ENCODE measurements around the gene ST8SIA1. TPM values are rescaled to one million over a fixed set of nuclear protein-coding genes. Genes with fewer than 3 reads are reported as not detected.

The ST8SIA1 gene
- total and polyA plus RNA-seq, 9 donors = 0.69 to 18.1 (median 4.1) TPM

DNA sequence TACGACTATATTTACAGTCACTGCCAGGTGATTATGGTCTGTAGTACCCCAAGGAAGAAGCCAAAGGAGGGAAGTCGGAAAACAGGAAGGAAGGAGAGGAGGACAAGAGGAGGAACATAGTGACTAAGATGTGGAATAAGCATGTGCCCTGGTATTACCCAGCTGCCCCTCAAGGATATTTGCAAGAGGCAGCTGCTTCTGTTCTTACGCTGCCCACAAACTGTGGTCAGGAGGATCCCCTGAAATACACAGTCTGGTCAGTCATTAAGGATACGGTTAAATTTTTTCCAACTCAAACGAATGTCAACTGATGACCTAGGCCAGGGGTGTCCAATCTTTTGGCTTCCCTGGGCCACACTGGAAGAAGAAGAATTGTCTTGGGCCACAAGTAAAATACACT is 162.0 kb downstream of the ST8SIA1 start:
- intact Hi-C loops (cut with DNase I) = no loop called here
- H3K27me3 ChIP-seq = no peaks in the 10 kb centered on the region
- no peaks in the 10 kb centered on the region for H3K36me3 ChIP-seq
- WGBS, 3 donors = 69 to 75% (median 75%) methylated on average over 5 of the region's 5 CpGs
- no peaks in the 10 kb centered on the region for H3K4me1 ChIP-seq (ENCODE audit: insufficient read depth)
- DNase-seq = no peak
- no peaks in the 10 kb centered on the region for H3K9me3 ChIP-seq
- no peak overlapping the region for H3K4me3 ChIP-seq
- no peak overlapping the region for H3K27ac ChIP-seq
- TF ChIP-seq POLR2A (IDR thresholded peaks at IDR 0.05) (no peak), EP300 (IDR thresholded peaks at IDR 0.05) (no peak)
- TF ChIP-seq, protein P1, sequence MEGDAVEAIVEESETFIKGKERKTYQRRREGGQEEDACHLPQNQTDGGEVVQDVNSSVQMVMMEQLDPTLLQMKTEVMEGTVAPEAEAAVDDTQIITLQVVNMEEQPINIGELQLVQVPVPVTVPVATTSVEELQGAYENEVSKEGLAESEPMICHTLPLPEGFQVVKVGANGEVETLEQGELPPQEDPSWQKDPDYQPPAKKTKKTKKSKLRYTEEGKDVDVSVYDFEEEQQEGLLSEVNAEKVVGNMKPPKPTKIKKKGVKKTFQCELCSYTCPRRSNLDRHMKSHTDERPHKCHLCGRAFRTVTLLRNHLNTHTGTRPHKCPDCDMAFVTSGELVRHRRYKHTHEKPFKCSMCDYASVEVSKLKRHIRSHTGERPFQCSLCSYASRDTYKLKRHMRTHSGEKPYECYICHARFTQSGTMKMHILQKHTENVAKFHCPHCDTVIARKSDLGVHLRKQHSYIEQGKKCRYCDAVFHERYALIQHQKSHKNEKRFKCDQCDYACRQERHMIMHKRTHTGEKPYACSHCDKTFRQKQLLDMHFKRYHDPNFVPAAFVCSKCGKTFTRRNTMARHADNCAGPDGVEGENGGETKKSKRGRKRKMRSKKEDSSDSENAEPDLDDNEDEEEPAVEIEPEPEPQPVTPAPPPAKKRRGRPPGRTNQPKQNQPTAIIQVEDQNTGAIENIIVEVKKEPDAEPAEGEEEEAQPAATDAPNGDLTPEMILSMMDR (IDR thresholded peaks at IDR 0.05) = no peak

DNA sequence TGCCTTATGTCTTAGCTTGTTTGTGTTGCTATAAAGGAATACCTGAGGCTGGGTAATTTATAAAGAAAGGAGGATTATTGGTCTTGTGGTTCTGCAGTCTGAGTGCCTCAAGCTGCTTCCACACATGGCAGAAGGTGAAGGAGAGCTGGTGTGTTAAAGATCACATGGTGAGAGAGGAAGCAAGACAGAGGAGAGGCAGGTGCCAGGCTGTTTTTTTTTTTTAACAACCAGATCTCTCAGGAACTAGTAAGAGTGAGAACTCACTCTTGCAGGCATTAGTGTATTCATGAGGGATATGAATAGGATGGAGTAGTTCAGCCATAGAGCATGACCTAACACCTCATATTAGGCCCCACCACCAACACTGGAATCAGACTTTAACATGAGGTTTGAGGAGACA is 165.1 kb downstream of the ST8SIA1 start:
- Histone ChIP-seq H3K36me3 (no peaks in the 10 kb centered on the region), H3K27ac (no peak overlapping the region), H3K27me3 (no peaks in the 10 kb centered on the region), H3K4me3 (no peak overlapping the region), H3K4me1 (ENCODE audit: insufficient read depth) (no peaks in the 10 kb centered on the region), H3K9me3 (no peaks in the 10 kb centered on the region)
- TF ChIP-seq, protein P1 (IDR thresholded peaks at IDR 0.05) = no peak
- TF ChIP-seq POLR2A (IDR thresholded peaks at IDR 0.05) (no peak), EP300 (IDR thresholded peaks at IDR 0.05) (no peak)
- no peak for DNase-seq
- intact Hi-C loops (cut with DNase I) = no loop called here

DNA sequence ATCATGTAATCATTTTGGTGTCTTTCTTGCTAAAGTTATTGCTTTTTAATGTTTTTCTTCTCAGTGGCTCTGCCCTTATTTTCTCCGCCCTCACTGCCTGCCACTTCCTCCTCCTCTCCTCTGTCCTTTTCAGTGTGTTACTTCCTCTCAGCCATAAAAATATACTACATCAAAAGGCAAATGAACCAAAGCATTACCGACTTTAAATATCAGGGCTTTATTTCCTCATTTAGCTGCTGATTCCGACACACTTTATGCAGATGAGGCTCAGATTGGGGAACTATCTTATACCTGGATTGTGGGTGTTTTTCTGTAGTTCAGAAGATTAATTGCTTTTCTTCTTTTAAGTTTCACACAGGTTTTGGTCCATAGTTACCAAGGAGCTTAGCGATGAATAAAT is 170.4 kb downstream of the ST8SIA1 start:
- Histone ChIP-seq H3K4me3 (no peak overlapping the region), H3K9me3 (no peaks in the 10 kb centered on the region), H3K36me3 (no peaks in the 10 kb centered on the region), H3K27ac (no peak overlapping the region), H3K4me1 (ENCODE audit: insufficient read depth) (no peaks in the 10 kb centered on the region), H3K27me3 (no peaks in the 10 kb centered on the region)
- 76 to 83% (median 82%) methylated on average over 4 of the region's 4 CpGs for WGBS, 3 donors
- intact Hi-C loops (cut with DNase I) = no loop called here
- TF ChIP-seq, protein P1 (IDR thresholded peaks at IDR 0.05) = no peak
- no peak for TF ChIP-seq EP300 (IDR thresholded peaks at IDR 0.05)
- TF ChIP-seq POLR2A (IDR thresholded peaks at IDR 0.05) = no peak
- no peak for DNase-seq

DNA sequence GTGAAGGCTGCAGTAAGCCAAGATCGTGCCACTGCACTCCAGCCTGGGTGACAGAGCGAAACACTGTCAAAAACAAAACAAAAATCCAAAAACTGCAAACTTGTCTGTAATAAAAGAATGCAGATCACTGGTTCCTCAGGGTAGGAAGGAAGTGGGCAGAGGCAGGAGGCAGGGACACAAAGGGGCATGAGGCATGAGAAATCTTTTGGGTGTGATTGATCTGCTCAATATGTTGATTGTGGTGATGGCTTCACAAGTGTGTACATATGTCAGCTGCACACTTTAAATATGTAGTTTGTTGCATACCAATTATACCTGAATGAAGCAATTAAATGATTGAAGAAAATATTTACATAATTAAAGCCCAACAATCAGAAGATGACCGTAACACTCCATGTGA is 170.9 kb downstream of the ST8SIA1 start:
- WGBS, 3 donors = 80 to 87% (median 85%) methylated on average over 3 of the region's 3 CpGs
- Histone ChIP-seq H3K27ac (no peak overlapping the region), H3K4me3 (no peak overlapping the region), H3K36me3 (no peaks in the 10 kb centered on the region), H3K9me3 (no peaks in the 10 kb centered on the region), H3K27me3 (no peaks in the 10 kb centered on the region), H3K4me1 (ENCODE audit: insufficient read depth) (no peaks in the 10 kb centered on the region)
- intact Hi-C loops (cut with DNase I) = no loop called here
- DNase-seq = no peak
- TF ChIP-seq EP300 (IDR thresholded peaks at IDR 0.05) (no peak), POLR2A (IDR thresholded peaks at IDR 0.05) (no peak)
- TF ChIP-seq, protein P1 (IDR thresholded peaks at IDR 0.05) = no peak

Measured in ovary (tissue), 9 donors.